ENCODE data around the gene EFNA2. TPM values are rescaled to one million over a fixed set of nuclear protein-coding genes. Genes with fewer than 3 reads are reported as not detected.

Gene EFNA2
- total and polyA plus RNA-seq, 2 experiments from 2014 or later, result 2.7 to 10.3 TPM

GRCh38 chr19:1277061-1277460 is 8.6 kb upstream of the EFNA2 start:
- Histone ChIP-seq H3K4me3 (no peak overlapping the region), H3K79me2 (replicated peaks; ENCODE audit: insufficient read depth) (peaks cover 26% of the 10 kb centered on the region), H3K27me3 (ENCODE audit: insufficient read depth) (no peaks in the 10 kb centered on the region), H2AFZ (no peak overlapping the region), H3F3A (replicated peaks; ENCODE audit: low read depth) (peaks cover 46% of the 10 kb centered on the region), H4K20me1 (replicated peaks; ENCODE audit: insufficient read depth) (peaks cover 15% of the 10 kb centered on the region), H3K4me2 (no peak overlapping the region), H3K36me3 (ENCODE audit: insufficient read depth) (peaks cover 15% of the 10 kb centered on the region), H3K4me1 (ENCODE audit: insufficient read depth) (peaks cover 15% of the 10 kb centered on the region), H3K27ac (ENCODE audit: low read depth) (no peak overlapping the region), H3K9me2 (ENCODE audit: insufficient read depth) (no peaks in the 10 kb centered on the region)
- Mint-ChIP-seq H3K4me1 (peaks cover 34% of the 10 kb centered on the region), H3K27me3 (ENCODE audit: insufficient read depth, low read depth, poor library complexity) (peaks cover 33% of the 10 kb centered on the region), H3K27ac (no peak overlapping the region), H3K4me3 (peak overlapping the region; percentile 77), H3K36me3 (ENCODE audit: low read depth) (peaks cover 39% of the 10 kb centered on the region), H3K9me3 (no peaks in the 10 kb centered on the region; the same call in 2 of the 3 replicates)
- ATAC-seq (no peak), DNase-seq (ENCODE audit: low spot score) (no peak)
- TF ChIP-seq STAT1 (IDR thresholded peaks at IDR 0.05; ENCODE audit: unreplicated experiment), result no peak
- no peak for TF ChIP-seq EZH2phosphoT487 (IDR thresholded peaks at IDR 0.05; ENCODE audit: unreplicated experiment)
- no peak for TF ChIP-seq ZNF331 (CRISPR knock-in tag; IDR thresholded peaks at IDR 0.05; ENCODE audit: low read depth)
- no peak for TF ChIP-seq ZNF114 (CRISPR knock-in tag; IDR thresholded peaks at IDR 0.05)
- no peak for TF ChIP-seq JUNB (IDR thresholded peaks at IDR 0.05; ENCODE audit: unreplicated experiment)
- no peak for TF ChIP-seq REST (IDR thresholded peaks at IDR 0.05; ENCODE audit: unreplicated experiment)
- TF ChIP-seq CREB1 (CRISPR knock-in tag; IDR thresholded peaks at IDR 0.05; ENCODE audit: low read depth), result no peak
- TF ChIP-seq NANOG (IDR thresholded peaks at IDR 0.05; ENCODE audit: borderline replicate concordance), result no peak
- TF ChIP-seq ZNF462 (CRISPR knock-in tag; IDR thresholded peaks at IDR 0.05), result no peak
- TF ChIP-seq CTCF (conservative IDR thresholded peaks at IDR 0.05; ENCODE audit: low read depth in 2 of 2), result no peak
- TF ChIP-seq POLR2AphosphoS5 (IDR thresholded peaks at IDR 0.05; ENCODE audit: low read depth), result no peak
- TF ChIP-seq ETS1 (IDR thresholded peaks at IDR 0.05), result no peak
- TF ChIP-seq EZH2 (IDR thresholded peaks at IDR 0.05; ENCODE audit: low read depth, unreplicated experiment), result no peak

Measured in GM23338 (cell line).